ENCODE data around the gene DNAH2.

The DNAH2 gene

DNA sequence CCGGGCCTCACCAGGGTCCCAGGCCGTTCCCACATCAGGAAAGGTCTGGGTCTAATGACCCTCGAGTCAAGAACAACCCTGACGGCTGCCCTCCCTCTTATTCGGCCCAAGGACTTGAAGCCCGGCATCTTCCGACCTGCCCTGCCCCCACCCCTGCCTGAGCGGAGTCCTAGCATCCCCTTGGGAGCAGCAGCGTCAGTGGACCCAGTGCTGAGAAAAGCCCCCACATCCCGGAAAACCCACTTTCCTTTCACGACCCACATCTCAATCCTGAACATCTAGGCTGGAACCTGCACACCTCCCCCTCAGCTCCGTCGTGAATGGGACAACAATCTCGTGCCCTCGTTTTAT is 138.1 kb downstream of the DNAH2 start:
- Histone ChIP-seq H3K9me3 (replicated peaks; ENCODE audit: insufficient read depth, low read length) (no peaks in the 10 kb centered on the region), H3K27me3 (replicated peaks; ENCODE audit: insufficient read depth, low read length) (no peaks in the 10 kb centered on the region), H3K4me1 (ENCODE audit: low read length) (peaks cover 22% of the 10 kb centered on the region), H3K27ac (ENCODE audit: low read length) (no peak overlapping the region), H3K4me2 (ENCODE audit: low read depth, low read length) (peak overlapping the region; percentile 98), H3F3A (ENCODE audit: insufficient read depth, low read length) (peaks cover 10% of the 10 kb centered on the region; the same call in 1 of the 2 replicates), H4K20me1 (ENCODE audit: insufficient read depth, low read length) (no peaks in the 10 kb centered on the region), H3K36me3 (replicated peaks; ENCODE audit: insufficient read depth, low read length) (no peaks in the 10 kb centered on the region), H3K79me2 (ENCODE audit: low read length) (peaks cover 30% of the 10 kb centered on the region), H2AFZ (ENCODE audit: low read length) (no peak overlapping the region), H3K9me2 (replicated peaks; ENCODE audit: insufficient read depth, low read length) (no peaks in the 10 kb centered on the region), H3K9ac (ENCODE audit: low read length) (peak overlapping the region; percentile 86; the same call in 1 of the 2 replicates), H3K4me3 (ENCODE audit: low read length) (peak overlapping the region; percentile 88; the same call in 1 of the 2 replicates)
- DNase-seq: no peak
- no peak for TF ChIP-seq EZH2phosphoT487 (IDR thresholded peaks at IDR 0.05; ENCODE audit: low read length)
- TF ChIP-seq, protein P1, sequence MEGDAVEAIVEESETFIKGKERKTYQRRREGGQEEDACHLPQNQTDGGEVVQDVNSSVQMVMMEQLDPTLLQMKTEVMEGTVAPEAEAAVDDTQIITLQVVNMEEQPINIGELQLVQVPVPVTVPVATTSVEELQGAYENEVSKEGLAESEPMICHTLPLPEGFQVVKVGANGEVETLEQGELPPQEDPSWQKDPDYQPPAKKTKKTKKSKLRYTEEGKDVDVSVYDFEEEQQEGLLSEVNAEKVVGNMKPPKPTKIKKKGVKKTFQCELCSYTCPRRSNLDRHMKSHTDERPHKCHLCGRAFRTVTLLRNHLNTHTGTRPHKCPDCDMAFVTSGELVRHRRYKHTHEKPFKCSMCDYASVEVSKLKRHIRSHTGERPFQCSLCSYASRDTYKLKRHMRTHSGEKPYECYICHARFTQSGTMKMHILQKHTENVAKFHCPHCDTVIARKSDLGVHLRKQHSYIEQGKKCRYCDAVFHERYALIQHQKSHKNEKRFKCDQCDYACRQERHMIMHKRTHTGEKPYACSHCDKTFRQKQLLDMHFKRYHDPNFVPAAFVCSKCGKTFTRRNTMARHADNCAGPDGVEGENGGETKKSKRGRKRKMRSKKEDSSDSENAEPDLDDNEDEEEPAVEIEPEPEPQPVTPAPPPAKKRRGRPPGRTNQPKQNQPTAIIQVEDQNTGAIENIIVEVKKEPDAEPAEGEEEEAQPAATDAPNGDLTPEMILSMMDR (IDR thresholded peaks at IDR 0.05; ENCODE audit: low read length): no peak
- TF ChIP-seq EZH2 (optimal IDR thresholded peaks at IDR 0.05; ENCODE audit: low read depth, low read length): no peak

GRCh38 chr17:7856011-7856810 is 138.7 kb downstream of the DNAH2 start:
- Histone ChIP-seq H3K9ac (ENCODE audit: low read length) (peak overlapping the region; percentile 86), H3K4me3 (ENCODE audit: low read length) (peak overlapping the region; percentile 88), H3K79me2 (ENCODE audit: low read length) (peaks cover 27% of the 10 kb centered on the region), H3F3A (ENCODE audit: insufficient read depth, low read length) (peaks cover 10% of the 10 kb centered on the region; the same call in 1 of the 2 replicates), H2AFZ (ENCODE audit: low read length) (peak overlapping the region; percentile 43), H3K27ac (ENCODE audit: low read length) (peak overlapping the region; percentile 85; the same call in 1 of the 2 replicates), H3K27me3 (replicated peaks; ENCODE audit: insufficient read depth, low read length) (no peaks in the 10 kb centered on the region), H3K9me2 (replicated peaks; ENCODE audit: insufficient read depth, low read length) (no peaks in the 10 kb centered on the region), H4K20me1 (ENCODE audit: insufficient read depth, low read length) (no peaks in the 10 kb centered on the region), H3K9me3 (replicated peaks; ENCODE audit: insufficient read depth, low read length) (no peaks in the 10 kb centered on the region), H3K36me3 (replicated peaks; ENCODE audit: insufficient read depth, low read length) (no peaks in the 10 kb centered on the region), H3K4me1 (ENCODE audit: low read length) (peaks cover 17% of the 10 kb centered on the region; the same call in 1 of the 2 replicates), H3K4me2 (ENCODE audit: low read depth, low read length) (peak overlapping the region; percentile 98)
- TF ChIP-seq EZH2 (optimal IDR thresholded peaks at IDR 0.05; ENCODE audit: low read depth, low read length) (no peak), EZH2phosphoT487 (IDR thresholded peaks at IDR 0.05; ENCODE audit: low read length) (no peak)
- TF ChIP-seq, protein P1 (IDR thresholded peaks at IDR 0.05; ENCODE audit: low read length): no peak
- peak; percentile 45 for DNase-seq

DNA sequence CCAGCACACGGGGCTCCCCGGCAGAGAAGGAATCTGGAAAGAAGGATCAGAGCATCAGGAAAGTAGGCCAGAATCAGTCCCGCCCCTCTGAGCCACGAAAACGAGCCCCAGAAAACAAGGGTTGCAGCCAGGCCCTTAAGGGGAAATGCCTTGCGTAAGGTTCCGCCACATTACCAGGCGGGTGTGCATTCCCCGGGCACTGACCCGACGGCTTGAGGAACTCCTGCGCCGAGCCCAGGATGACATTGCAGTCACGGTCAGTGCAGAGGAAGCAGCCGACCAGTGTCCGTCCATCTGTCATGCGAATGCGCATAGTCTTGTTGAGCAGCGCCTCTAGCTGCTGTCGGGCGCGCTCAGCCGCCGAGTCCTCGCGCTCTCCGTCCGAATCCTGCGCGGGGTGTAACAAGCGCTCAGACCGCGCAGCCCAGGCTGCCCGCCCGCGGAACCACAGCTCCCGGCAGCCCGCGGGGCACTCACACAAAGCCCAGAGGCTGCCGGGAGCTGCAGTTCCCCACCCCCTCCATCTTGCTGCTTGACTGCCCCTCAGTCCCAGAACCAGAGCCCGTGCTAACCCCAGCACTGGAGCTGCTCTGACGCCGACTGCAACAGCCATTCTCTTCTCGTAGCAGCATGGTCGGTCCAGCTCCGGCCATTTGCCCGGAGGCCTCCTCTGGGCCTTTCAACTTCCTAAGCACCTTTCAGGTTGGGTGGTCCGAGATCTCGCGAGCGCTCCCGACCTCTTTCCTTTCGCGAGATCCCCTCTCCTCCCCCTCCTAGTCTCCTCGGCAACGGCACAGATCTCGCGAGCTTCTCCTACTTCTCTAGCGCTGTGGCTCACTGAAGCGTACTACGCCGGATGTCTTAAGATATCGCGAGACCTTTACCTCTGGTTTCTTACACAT is 139.5 kb downstream of the DNAH2 start, which contains the start of gene NAA38:
NAA38 (minus strand) TSS at position 749 of the 902 bp plus-strand sequence; CDS start at position 653, 96 bp downstream.
- Histone ChIP-seq H3K27me3 (replicated peaks; ENCODE audit: insufficient read depth, low read length) (no peaks in the 10 kb centered on the region), H2AFZ (ENCODE audit: low read length) (peak within 1 kb of the TSS; percentile 93), H3K4me3 (ENCODE audit: low read length) (peak within 1 kb of the TSS; percentile 88), H3K36me3 (replicated peaks; ENCODE audit: insufficient read depth, low read length) (no peaks in the 10 kb centered on the region), H3K79me2 (ENCODE audit: low read length) (peaks cover 27% of the 10 kb centered on the region), H3K9me2 (replicated peaks; ENCODE audit: insufficient read depth, low read length) (no peaks in the 10 kb centered on the region), H3K9me3 (replicated peaks; ENCODE audit: insufficient read depth, low read length) (no peaks in the 10 kb centered on the region), H3F3A (ENCODE audit: insufficient read depth, low read length) (peaks cover 10% of the 10 kb centered on the region; the same call in 1 of the 2 replicates), H3K27ac (ENCODE audit: low read length) (peak within 1 kb of the TSS; percentile 85), H3K4me1 (ENCODE audit: low read length) (peaks cover 15% of the 10 kb centered on the region; the same call in 1 of the 2 replicates), H4K20me1 (ENCODE audit: insufficient read depth, low read length) (no peaks in the 10 kb centered on the region), H3K4me2 (ENCODE audit: low read depth, low read length) (peak within 1 kb of the TSS; percentile 98), H3K9ac (ENCODE audit: low read length) (peak within 1 kb of the TSS; percentile 86)
- TF ChIP-seq, protein P1 (IDR thresholded peaks at IDR 0.05; ENCODE audit: low read length): peak; percentile 49
- no peak for TF ChIP-seq EZH2 (optimal IDR thresholded peaks at IDR 0.05; ENCODE audit: low read depth, low read length)
- DNase-seq: peak; percentile 99

All from MM.1S (cell line).